ENCODE measurements around the gene TRIM67. TPM values are rescaled to one million over a fixed set of nuclear protein-coding genes. Genes with fewer than 3 reads are reported as not detected.

The TRIM67 gene
- total and polyA plus RNA-seq, 2 donors (not counting 1 experiment from before 2014, with no cell fraction given): not detected

- intact Hi-C loops (cut with micrococcal nuclease): no loop called here
- Histone ChIP-seq H3K27me3 (replicated peaks in 1 of 4; ENCODE audit: control extremely low read depth in 1 of 4, control insufficient read depth in 3 of 4, insufficient read depth in 4 of 4, low read length in 3 of 4) (peaks cover 0 to 32% (median 15%) of the 10 kb centered on the region in 4 experiments), H3K9me3 (ENCODE audit: control extremely low read depth in 1 of 3, control insufficient read depth in 2 of 3, insufficient read depth in 1 of 3, low read length in 2 of 3) (peaks cover 0 to 11% (median 0%) of the 10 kb centered on the region in 3 donors), H2AFZ (ENCODE audit: insufficient read depth, low read depth, low read length, poor library complexity, severe bottlenecking) (no peak overlapping the region), H3K4me2 (replicated peaks; ENCODE audit: low read depth, low read length, poor library complexity, severe bottlenecking) (no peak overlapping the region), H3K79me2 (ENCODE audit: control insufficient read depth, insufficient read depth, low read length) (no peaks in the 10 kb centered on the region), H3K9ac (ENCODE audit: low read length) (no peak overlapping the region), H3K4me3 (ENCODE audit: control extremely low read depth in 1 of 5, extremely low read depth in 1 of 5, insufficient read depth in 1 of 5, low read depth in 2 of 5, low read length in 4 of 5) (no peak overlapping the region), H3K27ac (ENCODE audit: low read length in 2 of 2) (no peak overlapping the region), H4K20me1 (ENCODE audit: control insufficient read depth, insufficient read depth, low read length, poor library complexity, severe bottlenecking) (no peaks in the 10 kb centered on the region), H3K36me3 (replicated peaks in 1 of 2; ENCODE audit: control extremely low read depth in 1 of 2, control insufficient read depth in 1 of 2, extremely low read depth in 1 of 2, insufficient read depth in 2 of 2, low read length in 1 of 2) (no peaks in the 10 kb centered on the region), H3K4me1 (ENCODE audit: control insufficient read depth in 2 of 2, insufficient read depth in 2 of 2, low read length in 2 of 2) (peaks cover 10 to 21% of the 10 kb centered on the region in 2 donors)
- Mint-ChIP-seq H3K9me3 (ENCODE audit: insufficient read depth) (no peaks in the 10 kb centered on the region), H3K27ac (no peak overlapping the region), H3K4me1 (peaks cover 10% of the 10 kb centered on the region), H3K27me3 (peaks cover 47% of the 10 kb centered on the region), H3K4me3 (no peak overlapping the region)
- DNase-seq (no peak), ATAC-seq (ENCODE audit: low read depth) (no peak)
- no peak for TF ChIP-seq CTCF (IDR thresholded peaks at IDR 0.05)
- TF ChIP-seq EZH2 (IDR thresholded peaks at IDR 0.05; ENCODE audit: borderline replicate concordance, insufficient read depth, low read depth, low read length, poor library complexity, severe bottlenecking): no peak
- POLR2A ChIA-PET: no interaction called here
- CTCF ChIA-PET: interaction anchor here (0.7 to 1.3 kb wide), 2 partner anchors 12 to 14 kb away, joined by 3 read pairs; no protein-coding TSS in a partner anchor
Measured at GRCh38 chr1:231166398-231166797, 4.5 kb downstream of the TRIM67 start.

- DNase-seq: no peak
- no peaks in the 10 kb centered on the region for H3K4me1 Mint-ChIP-seq
- no peak overlapping the region for H3K4me3 Mint-ChIP-seq
- intact Hi-C loops (cut with micrococcal nuclease): no loop called here
- H3K36me3 ChIP-seq (replicated peaks in 1 of 2; ENCODE audit: control extremely low read depth in 1 of 2, control insufficient read depth in 1 of 2, extremely low read depth in 1 of 2, insufficient read depth in 2 of 2, low read length in 1 of 2): no peaks in the 10 kb centered on the region
- no peak overlapping the region for H3K4me3 ChIP-seq (ENCODE audit: control extremely low read depth in 1 of 5, extremely low read depth in 1 of 5, insufficient read depth in 1 of 5, low read depth in 2 of 5, low read length in 4 of 5)
- no peak for TF ChIP-seq CTCF (IDR thresholded peaks at IDR 0.05)
- no peak for TF ChIP-seq EZH2 (IDR thresholded peaks at IDR 0.05; ENCODE audit: borderline replicate concordance, insufficient read depth, low read depth, low read length, poor library complexity, severe bottlenecking)
- H3K79me2 ChIP-seq (ENCODE audit: control insufficient read depth, insufficient read depth, low read length): no peaks in the 10 kb centered on the region
- no peak overlapping the region for H3K9ac ChIP-seq (ENCODE audit: low read length)
- ChIA-PET POLR2A (no interaction called here), CTCF (no interaction called here)
- peaks cover 56% of the 10 kb centered on the region for H3K27me3 Mint-ChIP-seq
- peaks cover 0 to 9% (median 6%) of the 10 kb centered on the region in 4 experiments for H3K27me3 ChIP-seq (replicated peaks in 1 of 4; ENCODE audit: control extremely low read depth in 1 of 4, control insufficient read depth in 3 of 4, insufficient read depth in 4 of 4, low read length in 3 of 4)
- H2AFZ ChIP-seq (ENCODE audit: insufficient read depth, low read depth, low read length, poor library complexity, severe bottlenecking): no peak overlapping the region
- H3K27ac Mint-ChIP-seq: no peak overlapping the region
- H4K20me1 ChIP-seq (ENCODE audit: control insufficient read depth, insufficient read depth, low read length, poor library complexity, severe bottlenecking): no peaks in the 10 kb centered on the region
- H3K9me3 Mint-ChIP-seq (ENCODE audit: insufficient read depth): no peaks in the 10 kb centered on the region
- no peak overlapping the region for H3K27ac ChIP-seq (ENCODE audit: low read length in 2 of 2)
- ATAC-seq (ENCODE audit: low read depth): no peak
- peaks cover 0 to 5% (median 0%) of the 10 kb centered on the region in 3 donors for H3K9me3 ChIP-seq (ENCODE audit: control extremely low read depth in 1 of 3, control insufficient read depth in 2 of 3, insufficient read depth in 1 of 3, low read length in 2 of 3)
- H3K4me1 ChIP-seq (ENCODE audit: control insufficient read depth in 2 of 2, insufficient read depth in 2 of 2, low read length in 2 of 2): no peaks in the 10 kb centered on the region
- H3K4me2 ChIP-seq (replicated peaks; ENCODE audit: low read depth, low read length, poor library complexity, severe bottlenecking): no peak overlapping the region
- 100% methylated on average over 1 of the region's 1 CpG for WGBS (ENCODE audit: insufficient coverage)
Measured at GRCh38 chr1:231170875-231171274, 9.0 kb downstream of the TRIM67 start.
